ENCODE results near the gene CFAP100.

CFAP100 gene

GRCh38 chr3:126469479-126469878 lies 74.8 kb downstream of the CFAP100 start:
- Histone ChIP-seq H2BK15ac (ENCODE audit: low read length) (no peak overlapping the region), H4K8ac (ENCODE audit: low read depth, low read length) (no peak overlapping the region), H3K4me3 (ENCODE audit: low read length in 2 of 2) (no peak overlapping the region), H3K23ac (ENCODE audit: low read depth, low read length, poor library complexity) (peak overlapping the region; percentile 26), H3K4me2 (ENCODE audit: insufficient read depth, low read length, poor library complexity, severe bottlenecking) (no peak overlapping the region), H3K9ac (ENCODE audit: low read depth, low read length, poor library complexity) (no peak overlapping the region), H3K27me3 (ENCODE audit: control insufficient read depth in 3 of 3, insufficient read depth in 3 of 3, low read depth in 1 of 3, low read length in 3 of 3) (no peaks in the 10 kb centered on the region), H3K36me3 (replicated peaks in 1 of 2; ENCODE audit: control insufficient read depth in 2 of 2, insufficient read depth in 2 of 2, low read length in 2 of 2) (peaks cover 62 to 93% of the 10 kb centered on the region in 2 donors), H3K18ac (ENCODE audit: low read length) (no peak overlapping the region), H2AFZ (ENCODE audit: low read length) (no peak overlapping the region), H3K4me1 (ENCODE audit: control insufficient read depth in 2 of 2, insufficient read depth in 1 of 2, low read depth in 1 of 2, low read length in 2 of 2) (peaks cover 12 to 19% of the 10 kb centered on the region in 2 donors), H2BK12ac (ENCODE audit: low read length) (no peak overlapping the region), H3K4ac (ENCODE audit: low read length) (no peak overlapping the region), H2AK5ac (ENCODE audit: low read depth, low read length) (no peak overlapping the region), H3K9me3 (replicated peaks in 1 of 2; ENCODE audit: control insufficient read depth in 2 of 2, insufficient read depth in 1 of 2, low read depth in 1 of 2, low read length in 2 of 2) (no peaks in the 10 kb centered on the region), H2BK120ac (ENCODE audit: low read depth, low read length) (peak overlapping the region; percentile 22), H3K14ac (ENCODE audit: low read length) (peak overlapping the region; percentile 21), H3K27ac (replicated peaks; ENCODE audit: low read length) (no peak overlapping the region), H3K79me1 (ENCODE audit: low read depth, low read length) (peaks cover 26% of the 10 kb centered on the region), H2BK5ac (ENCODE audit: low read length) (no peak overlapping the region), H4K91ac (ENCODE audit: low read depth, low read length, poor library complexity) (no peak overlapping the region)
- DNase-seq (ENCODE audit: low spot score) = no peak
- no CpG with 5 or more reads among the region's 11 CpGs for WGBS, 2 donors (ENCODE audit: extremely low coverage in 2 of 2, insufficient read length in 2 of 2, insufficient replicate concordance in 1 of 2)

- peaks cover 18 to 20% of the 10 kb centered on the region in 2 donors for H3K4me1 ChIP-seq (ENCODE audit: control insufficient read depth in 2 of 2, insufficient read depth in 1 of 2, low read depth in 1 of 2, low read length in 2 of 2)
- H2BK15ac ChIP-seq (ENCODE audit: low read length) = no peak overlapping the region
- WGBS, 2 donors (ENCODE audit: extremely low coverage in 2 of 2, insufficient read length in 2 of 2, insufficient replicate concordance in 1 of 2) = no CpG with 5 or more reads among the region's 8 CpGs
- no peak overlapping the region for H4K8ac ChIP-seq (ENCODE audit: low read depth, low read length)
- H3K36me3 ChIP-seq (replicated peaks in 1 of 2; ENCODE audit: control insufficient read depth in 2 of 2, insufficient read depth in 2 of 2, low read length in 2 of 2) = peaks cover 37 to 63% of the 10 kb centered on the region in 2 donors
- H3K79me1 ChIP-seq (ENCODE audit: low read depth, low read length) = peaks cover 23% of the 10 kb centered on the region
- no peak overlapping the region for H3K4ac ChIP-seq (ENCODE audit: low read length)
- no peak overlapping the region for H2BK12ac ChIP-seq (ENCODE audit: low read length)
- no peak overlapping the region for H2BK120ac ChIP-seq (ENCODE audit: low read depth, low read length)
- DNase-seq (ENCODE audit: low spot score) = no peak
- H2BK5ac ChIP-seq (ENCODE audit: low read length) = no peak overlapping the region
- H3K27ac ChIP-seq (replicated peaks; ENCODE audit: low read length) = no peak overlapping the region
- H3K9me3 ChIP-seq (replicated peaks in 1 of 2; ENCODE audit: control insufficient read depth in 2 of 2, insufficient read depth in 1 of 2, low read depth in 1 of 2, low read length in 2 of 2) = no peaks in the 10 kb centered on the region
- H2AFZ ChIP-seq (ENCODE audit: low read length) = no peak overlapping the region
- H3K18ac ChIP-seq (ENCODE audit: low read length) = no peak overlapping the region
- no peak overlapping the region for H3K14ac ChIP-seq (ENCODE audit: low read length)
- H3K4me2 ChIP-seq (ENCODE audit: insufficient read depth, low read length, poor library complexity, severe bottlenecking) = no peak overlapping the region
- no peak overlapping the region for H3K9ac ChIP-seq (ENCODE audit: low read depth, low read length, poor library complexity)
- H2AK5ac ChIP-seq (ENCODE audit: low read depth, low read length) = no peak overlapping the region
- no peak overlapping the region for H3K23ac ChIP-seq (ENCODE audit: low read depth, low read length, poor library complexity)
- no peak overlapping the region for H3K4me3 ChIP-seq (ENCODE audit: low read length in 2 of 2)
- H4K91ac ChIP-seq (ENCODE audit: low read depth, low read length, poor library complexity) = no peak overlapping the region
- peaks cover 0 to 4% (median 0%) of the 10 kb centered on the region in 3 experiments for H3K27me3 ChIP-seq (ENCODE audit: control insufficient read depth in 3 of 3, insufficient read depth in 3 of 3, low read depth in 1 of 3, low read length in 3 of 3)
Observed at GRCh38 chr3:126472277-126473006, 77.7 kb downstream of the CFAP100 start.

- H4K91ac ChIP-seq (ENCODE audit: low read depth, low read length, poor library complexity) = no peak overlapping the region
- H4K8ac ChIP-seq (ENCODE audit: low read depth, low read length) = no peak overlapping the region
- no peak overlapping the region for H2BK120ac ChIP-seq (ENCODE audit: low read depth, low read length)
- H3K27ac ChIP-seq (replicated peaks; ENCODE audit: low read length) = no peak overlapping the region
- no peak overlapping the region for H2BK5ac ChIP-seq (ENCODE audit: low read length)
- no peak overlapping the region for H2AK5ac ChIP-seq (ENCODE audit: low read depth, low read length)
- H3K4me2 ChIP-seq (ENCODE audit: insufficient read depth, low read length, poor library complexity, severe bottlenecking) = peak overlapping the region; percentile 29
- H3K18ac ChIP-seq (ENCODE audit: low read length) = no peak overlapping the region
- H2BK12ac ChIP-seq (ENCODE audit: low read length) = no peak overlapping the region
- no CpG with 5 or more reads among the region's 14 CpGs for WGBS, 2 donors (ENCODE audit: extremely low coverage in 2 of 2, insufficient read length in 2 of 2, insufficient replicate concordance in 1 of 2)
- H3K23ac ChIP-seq (ENCODE audit: low read depth, low read length, poor library complexity) = no peak overlapping the region
- DNase-seq (ENCODE audit: low spot score) = no peak
- H2AFZ ChIP-seq (ENCODE audit: low read length) = no peak overlapping the region
- H3K4ac ChIP-seq (ENCODE audit: low read length) = no peak overlapping the region
- peak overlapping the region in 1 of 2 donors; percentile 3 for H3K4me3 ChIP-seq (ENCODE audit: low read length in 2 of 2)
- no peak overlapping the region for H2BK15ac ChIP-seq (ENCODE audit: low read length)
- peaks cover 0 to 4% (median 0%) of the 10 kb centered on the region in 3 experiments for H3K27me3 ChIP-seq (ENCODE audit: control insufficient read depth in 3 of 3, insufficient read depth in 3 of 3, low read depth in 1 of 3, low read length in 3 of 3)
- no peak overlapping the region for H3K9ac ChIP-seq (ENCODE audit: low read depth, low read length, poor library complexity)
- peaks cover 29 to 52% of the 10 kb centered on the region in 2 donors for H3K36me3 ChIP-seq (replicated peaks in 1 of 2; ENCODE audit: control insufficient read depth in 2 of 2, insufficient read depth in 2 of 2, low read length in 2 of 2)
- H3K4me1 ChIP-seq (ENCODE audit: control insufficient read depth in 2 of 2, insufficient read depth in 1 of 2, low read depth in 1 of 2, low read length in 2 of 2) = peaks cover 20 to 21% of the 10 kb centered on the region in 2 donors
- peak overlapping the region; percentile 58 for H3K14ac ChIP-seq (ENCODE audit: low read length)
- peaks cover 15% of the 10 kb centered on the region for H3K79me1 ChIP-seq (ENCODE audit: low read depth, low read length)
- H3K9me3 ChIP-seq (replicated peaks in 1 of 2; ENCODE audit: control insufficient read depth in 2 of 2, insufficient read depth in 1 of 2, low read depth in 1 of 2, low read length in 2 of 2) = no peaks in the 10 kb centered on the region
Observed at GRCh38 chr3:126473292-126474168, 78.8 kb downstream of the CFAP100 start.
